H9 (cell line): Measurements from ENCODE around the gene ACADL. TPM values are rescaled to one million over a fixed set of nuclear protein-coding genes. Genes with fewer than 3 reads are reported as not detected.

Experiments used
- DNase-seq: peaks from one replicate; pipeline ENCODE4 v3.0.0-alpha.2; 2017
- H2AFZ ChIP-seq: one replicate; pipeline ENCODE4 v1.6.1; 2013; ENCODE audit warnings: mild to moderate bottlenecking, low read length, control low read depth, moderate library complexity
- H2AK5ac ChIP-seq: 2 replicates; pipeline ENCODE4 v1.6.1; 2013; ENCODE audit warnings: low read length, control low read depth, mixed read lengths; ENCODE audit not compliant: insufficient read length
- H2BK120ac ChIP-seq: one replicate; pipeline ENCODE4 v1.6.1; 2013; ENCODE audit warnings: low read depth, mild to moderate bottlenecking, low read length, control low read depth, inconsistent platforms; ENCODE audit not compliant: poor library complexity, severe bottlenecking
- H2BK12ac ChIP-seq: 2 replicates; pipeline ENCODE4 v1.6.1; 2013; ENCODE audit warnings: low read length, control low read depth, mixed read lengths, low read depth; ENCODE audit not compliant: insufficient read length
- H2BK15ac ChIP-seq: 2 replicates; pipeline ENCODE4 v1.6.1; 2013; ENCODE audit warnings: low read depth, low read length, control low read depth
- H2BK20ac ChIP-seq: one replicate; pipeline ENCODE4 v1.6.1; 2013; ENCODE audit warnings: low read depth, mild to moderate bottlenecking, low read length, control low read depth, inconsistent platforms; ENCODE audit not compliant: poor library complexity, severe bottlenecking
- H2BK5ac ChIP-seq: 2 replicates; pipeline ENCODE4 v1.6.1; 2013; ENCODE audit warnings: low read length, control low read depth, mixed read lengths; ENCODE audit not compliant: insufficient read length
- H3K14ac ChIP-seq: 2 replicates; pipeline ENCODE4 v1.6.1; 2013; ENCODE audit warnings: low read length, control low read depth; ENCODE audit not compliant: insufficient read depth
- H3K18ac ChIP-seq: 2 replicates; pipeline ENCODE4 v1.6.1; 2013; ENCODE audit warnings: low read depth, mild to moderate bottlenecking, mixed read lengths, low read length, control low read depth; ENCODE audit not compliant: insufficient read length
- H3K23ac ChIP-seq: 2 replicates; pipeline ENCODE4 v1.6.1; 2013; ENCODE audit warnings: low read length, control low read depth, mixed read lengths, low read depth; ENCODE audit not compliant: insufficient read length
- H3K23me2 ChIP-seq: 2 replicates; pipeline ENCODE4 v1.6.1; 2013; ENCODE audit warnings: low read depth, mild to moderate bottlenecking, mixed read lengths, low read length, control low read depth; ENCODE audit not compliant: insufficient read length, poor library complexity, severe bottlenecking
- H3K27ac ChIP-seq: 2 replicates; pipeline ENCODE4 v1.5.1; 2013; ENCODE audit warnings: low read length, control low read depth, mixed read lengths, low read depth; ENCODE audit not compliant: insufficient read length
- H3K27me3 ChIP-seq: 2 replicates; pipeline ENCODE4 v1.6.1; 2013; ENCODE audit warnings: low read length, control low read depth, inconsistent platforms; ENCODE audit not compliant: insufficient read depth
- H3K4ac ChIP-seq: 2 replicates; pipeline ENCODE4 v1.6.1; 2013; ENCODE audit warnings: low read depth, mild to moderate bottlenecking, control low read depth, inconsistent platforms, low read length, moderate library complexity
- H3K4me1 ChIP-seq: 2 replicates; pipeline ENCODE4 v1.6.1; 2013; ENCODE audit warnings: low read length, control low read depth, inconsistent platforms; ENCODE audit not compliant: insufficient read depth
- H3K4me2 ChIP-seq: 2 replicates; pipeline ENCODE4 v1.6.1; 2013; ENCODE audit warnings: low read length, control low read depth, mixed read lengths; ENCODE audit not compliant: insufficient read length, insufficient read depth
- H3K56ac ChIP-seq: 2 replicates; pipeline ENCODE4 v1.6.1; 2013; ENCODE audit warnings: low read depth, mild to moderate bottlenecking, mixed read lengths, low read length, control low read depth; ENCODE audit not compliant: insufficient read length
- H3K79me1 ChIP-seq: 2 replicates; pipeline ENCODE4 v1.6.1; 2013; ENCODE audit warnings: low read depth, mild to moderate bottlenecking, moderate library complexity, low read length, control low read depth, inconsistent platforms; ENCODE audit not compliant: insufficient read depth, poor library complexity, severe bottlenecking
- H3K79me2 ChIP-seq: 2 replicates; pipeline ENCODE4 v1.6.1; 2013; ENCODE audit warnings: low read length, control low read depth, inconsistent platforms; ENCODE audit not compliant: insufficient read depth
- H3K9ac ChIP-seq: 2 replicates; pipeline ENCODE4 v1.6.1; 2013; ENCODE audit warnings: low read length, control low read depth, mixed read lengths; ENCODE audit not compliant: insufficient read length; ENCODE audit errors: extremely low read depth
- H3K9me3 ChIP-seq: one replicate; pipeline ENCODE4 v1.6.1; 2013; ENCODE audit warnings: low read depth, low read length, inconsistent platforms; ENCODE audit not compliant: control insufficient read depth
- H3T11ph ChIP-seq: one replicate; pipeline ENCODE4 v1.6.1; 2013; ENCODE audit warnings: mild to moderate bottlenecking, low read length, control low read depth, inconsistent platforms
- H4K20me1 ChIP-seq: one replicate; pipeline ENCODE4 v1.6.1; 2013; ENCODE audit not compliant: control insufficient read depth, insufficient read length, insufficient read depth
- H4K5ac ChIP-seq: 2 replicates; pipeline ENCODE4 v1.6.1; 2013; ENCODE audit warnings: low read depth, mild to moderate bottlenecking, mixed read lengths, low read length, control low read depth; ENCODE audit not compliant: insufficient read length
- H4K8ac ChIP-seq: replicated peaks from 2 replicates; pipeline ENCODE4 v1.6.1; 2013; ENCODE audit warnings: low read length, control low read depth, mixed read lengths, low read depth; ENCODE audit not compliant: insufficient read length
- H4K91ac ChIP-seq: 2 replicates; pipeline ENCODE4 v1.6.1; 2013; ENCODE audit warnings: low read depth, mild to moderate bottlenecking, moderate library complexity, mixed read lengths, low read length, control low read depth; ENCODE audit not compliant: insufficient read length
- H3K27ac Mint-ChIP-seq, 3 experiments: 2 replicates in 2 of 3; 3 replicates in 1 of 3; pipeline ENCODE4 v1.8.0; 2020 to 2021; ENCODE audit warnings: mixed read lengths in 3 of 3, mild to moderate bottlenecking in 1 of 3, moderate library complexity in 1 of 3
- H3K27me3 Mint-ChIP-seq: 2 replicates; pipeline ENCODE4 v1.8.0; 2021; ENCODE audit warnings: low read depth, mild to moderate bottlenecking, moderate library complexity, mixed read lengths
- H3K36me3 Mint-ChIP-seq, 3 experiments: 2 replicates in 2 of 3; 3 replicates in 1 of 3; pipeline ENCODE4 v1.8.0; 2020 to 2021; ENCODE audit warnings: low read depth in 3 of 3, mixed read lengths in 3 of 3; ENCODE audit not compliant: insufficient read depth in 1 of 3
- H3K4me1 Mint-ChIP-seq, 2 experiments: 2 replicates each; pipeline ENCODE4 v1.8.0; 2020; ENCODE audit warnings: mixed read lengths in 2 of 2
- H3K4me3 Mint-ChIP-seq, 2 experiments: 2 replicates in 1 of 2; 3 replicates in 1 of 2; pipeline ENCODE4 v1.8.0; 2020 to 2021; ENCODE audit warnings: mild to moderate bottlenecking in 2 of 2, mixed read lengths in 2 of 2, moderate library complexity in 1 of 2
- H3K9me3 Mint-ChIP-seq, 2 experiments: 2 replicates in 1 of 2; 3 replicates in 1 of 2; pipeline ENCODE4 v1.8.0; 2020; ENCODE audit warnings: mild to moderate bottlenecking in 2 of 2, mixed read lengths in 2 of 2, moderate library complexity in 1 of 2
- WGBS: extraction: QIAGEN DNeasy Blood & Tissue Kit; methylation state at CpG from one replicate; pipeline ENCODE4 v1.1.7; 2013; ENCODE audit warnings: missing lambda C conversion rate, low lambda C conversion rate, mixed read lengths; ENCODE audit not compliant: insufficient read length; ENCODE audit errors: extremely low coverage; 5-methylcytosine and 5-hydroxymethylcytosine counted together
- total RNA-seq: library from RNA; stranded (reverse); gene quantifications from 2 replicates; pipeline ENCODE4 v1.2.1, GENCODE V29; 2021
- TF ChIP-seq, protein P1 (sequence below): fragments of 200-600 bp; sonication (generic); conservative IDR thresholded peaks from 3 replicates; pipeline ENCODE4 v1.8.0; 2021; ENCODE audit warnings: antibody characterized with exemption, mild to moderate bottlenecking

ACADL gene
- total RNA-seq, 1 experiment from 2014 or later, result 0.26 TPM

DNA sequence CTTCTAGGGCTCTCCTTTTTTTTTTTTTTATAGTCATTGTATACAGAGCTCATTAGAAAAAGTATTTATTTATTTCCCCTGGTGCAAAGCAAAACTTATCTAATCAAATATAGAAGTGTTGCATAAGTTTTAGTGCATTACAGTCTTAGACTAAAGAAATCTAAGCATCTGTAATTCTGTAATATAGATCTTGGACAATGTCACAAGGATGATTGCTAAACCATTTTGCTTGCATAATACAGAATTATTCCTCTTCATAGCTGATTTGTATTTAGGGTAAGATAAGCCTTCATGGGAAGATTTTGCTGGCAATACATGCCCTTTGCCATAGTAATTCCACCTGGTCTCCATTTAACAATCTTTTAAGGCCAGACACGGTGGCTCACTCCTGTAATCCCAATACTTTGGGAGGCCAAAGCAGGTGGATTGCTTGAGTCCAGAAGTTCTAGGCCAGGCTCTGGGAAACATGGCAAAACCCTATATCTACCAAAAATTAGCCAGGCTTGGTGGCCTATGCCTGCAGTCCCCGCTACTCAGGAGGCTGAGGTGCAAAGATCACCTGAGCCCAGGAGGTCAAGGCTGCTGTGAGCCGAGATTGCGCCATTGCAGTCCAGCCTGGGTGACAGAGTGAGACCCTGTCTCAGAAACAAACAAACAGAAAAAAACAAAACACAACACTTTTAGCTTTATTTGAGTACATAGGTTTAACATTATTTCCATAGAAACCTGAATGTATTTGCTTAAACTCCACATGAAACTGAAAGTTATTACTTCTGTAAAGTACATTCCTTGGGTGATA is 2.2 kb upstream of the ACADL start:
- H4K5ac ChIP-seq, result no peak overlapping the region
- TF ChIP-seq, protein P1, sequence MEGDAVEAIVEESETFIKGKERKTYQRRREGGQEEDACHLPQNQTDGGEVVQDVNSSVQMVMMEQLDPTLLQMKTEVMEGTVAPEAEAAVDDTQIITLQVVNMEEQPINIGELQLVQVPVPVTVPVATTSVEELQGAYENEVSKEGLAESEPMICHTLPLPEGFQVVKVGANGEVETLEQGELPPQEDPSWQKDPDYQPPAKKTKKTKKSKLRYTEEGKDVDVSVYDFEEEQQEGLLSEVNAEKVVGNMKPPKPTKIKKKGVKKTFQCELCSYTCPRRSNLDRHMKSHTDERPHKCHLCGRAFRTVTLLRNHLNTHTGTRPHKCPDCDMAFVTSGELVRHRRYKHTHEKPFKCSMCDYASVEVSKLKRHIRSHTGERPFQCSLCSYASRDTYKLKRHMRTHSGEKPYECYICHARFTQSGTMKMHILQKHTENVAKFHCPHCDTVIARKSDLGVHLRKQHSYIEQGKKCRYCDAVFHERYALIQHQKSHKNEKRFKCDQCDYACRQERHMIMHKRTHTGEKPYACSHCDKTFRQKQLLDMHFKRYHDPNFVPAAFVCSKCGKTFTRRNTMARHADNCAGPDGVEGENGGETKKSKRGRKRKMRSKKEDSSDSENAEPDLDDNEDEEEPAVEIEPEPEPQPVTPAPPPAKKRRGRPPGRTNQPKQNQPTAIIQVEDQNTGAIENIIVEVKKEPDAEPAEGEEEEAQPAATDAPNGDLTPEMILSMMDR, result no peak
- no peak overlapping the region for H3K4me2 ChIP-seq
- H3K36me3 Mint-ChIP-seq, result no peaks in the 10 kb centered on the region
- peaks cover 12% of the 10 kb centered on the region for H3K23me2 ChIP-seq
- no peak overlapping the region for H2AFZ ChIP-seq
- no peak overlapping the region for H4K8ac ChIP-seq
- DNase-seq, result no peak
- H3K79me2 ChIP-seq, result no peaks in the 10 kb centered on the region
- no peak overlapping the region for H2BK20ac ChIP-seq
- H2BK12ac ChIP-seq, result no peak overlapping the region
- peaks cover 14 to 25% of the 10 kb centered on the region in 2 experiments for H3K4me1 Mint-ChIP-seq
- H4K20me1 ChIP-seq, result no peaks in the 10 kb centered on the region
- no peaks in the 10 kb centered on the region for H3K4me1 ChIP-seq
- H4K91ac ChIP-seq, result no peak overlapping the region
- no peak overlapping the region for H2BK15ac ChIP-seq
- no peak overlapping the region for H3T11ph ChIP-seq
- no peak overlapping the region for H3K27ac ChIP-seq
- peaks cover 49% of the 10 kb centered on the region for H3K27me3 Mint-ChIP-seq
- no peak overlapping the region for H3K14ac ChIP-seq
- H2AK5ac ChIP-seq, result no peak overlapping the region
- H3K23ac ChIP-seq, result no peak overlapping the region
- no peak overlapping the region for H2BK5ac ChIP-seq
- no peak overlapping the region for H3K56ac ChIP-seq
- no peak overlapping the region for H3K18ac ChIP-seq
- H2BK120ac ChIP-seq, result no peak overlapping the region
- H3K27me3 ChIP-seq, result peaks cover 6% of the 10 kb centered on the region; the same call in 1 of the 2 replicates
- no peaks in the 10 kb centered on the region for H3K9me3 ChIP-seq
- H3K27ac Mint-ChIP-seq, result no peak overlapping the region
- no CpG with 5 or more reads among the region's 4 CpGs for WGBS
- no peaks in the 10 kb centered on the region for H3K79me1 ChIP-seq
- no peaks in the 10 kb centered on the region for H3K9me3 Mint-ChIP-seq
- no peak overlapping the region for H3K4ac ChIP-seq
- H3K9ac ChIP-seq, result no peak overlapping the region
- H3K4me3 Mint-ChIP-seq, result no peak overlapping the region
